Measurements from ENCODE around the gene MSI2.

- TF ChIP-seq POLR2A (IDR thresholded peaks at IDR 0.05; ENCODE audit: low read depth, low read length), result no peak
- no peak for TF ChIP-seq POLR2AphosphoS5 (IDR thresholded peaks at IDR 0.05; ENCODE audit: low read depth, low read length)
These were observed 462.6 kb downstream of the MSI2 start for GRCh38 chr17:57718878-57719277.
